Choroid plexus epithelial cell (primary cell): ENCODE data around the gene VMAC.

Source experiments
- DNase-seq: peaks from one replicate; pipeline ENCODE4 v3.0.0-alpha.2; 2010; ENCODE audit warnings: low read depth
- H3K4me3 ChIP-seq: 2 replicates; pipeline ENCODE4 v1.5.1; 2011; ENCODE audit warnings: low read depth, mild to moderate bottlenecking, control low read depth, low read length, moderate library complexity
- CTCF ChIP-seq: conservative IDR thresholded peaks from 2 replicates; pipeline ENCODE4 v1.5.1; 2011; ENCODE audit warnings: low read depth, mild to moderate bottlenecking, control low read depth, inconsistent platforms, low read length, moderate library complexity

Gene VMAC

GRCh38 chr19:5948752-5949564 lies 44.3 kb downstream of the VMAC start:
- no peak for TF ChIP-seq CTCF
- DNase-seq = peak; percentile 38
- H3K4me3 ChIP-seq = no peak overlapping the region

GRCh38 chr19:5949792-5950305 lies 45.2 kb downstream of the VMAC start:
- no peak for TF ChIP-seq CTCF
- no peak overlapping the region for H3K4me3 ChIP-seq
- DNase-seq = no peak

- no peak for TF ChIP-seq CTCF
- no peak overlapping the region for H3K4me3 ChIP-seq
Observed at GRCh38 chr19:5950741-5951140, 46.1 kb downstream of the VMAC start.

GRCh38 chr19:5951338-5951861 lies 46.7 kb downstream of the VMAC start:
- TF ChIP-seq CTCF = no peak
- H3K4me3 ChIP-seq = no peak overlapping the region
- DNase-seq = no peak

More at GRCh38 chr19:5950741-5951140, 46.1 kb downstream of the VMAC start:
- DNase-seq = no peak

- H3K4me3 ChIP-seq = no peak overlapping the region
- DNase-seq = no peak
- TF ChIP-seq CTCF = no peak
Observed at GRCh38 chr19:5952193-5953029, 47.7 kb downstream of the VMAC start.

GRCh38 chr19:5953030-5953589 lies 48.4 kb downstream of the VMAC start:
- DNase-seq = no peak
- no peak overlapping the region for H3K4me3 ChIP-seq
- no peak for TF ChIP-seq CTCF
